ENCODE measurements around the gene CGB3.
"Not testable (repeated sequence)": the region's sequence is repeated elsewhere in the genome, so short reads cannot be mapped to it uniquely, and the experiment has no call there.

DNA sequence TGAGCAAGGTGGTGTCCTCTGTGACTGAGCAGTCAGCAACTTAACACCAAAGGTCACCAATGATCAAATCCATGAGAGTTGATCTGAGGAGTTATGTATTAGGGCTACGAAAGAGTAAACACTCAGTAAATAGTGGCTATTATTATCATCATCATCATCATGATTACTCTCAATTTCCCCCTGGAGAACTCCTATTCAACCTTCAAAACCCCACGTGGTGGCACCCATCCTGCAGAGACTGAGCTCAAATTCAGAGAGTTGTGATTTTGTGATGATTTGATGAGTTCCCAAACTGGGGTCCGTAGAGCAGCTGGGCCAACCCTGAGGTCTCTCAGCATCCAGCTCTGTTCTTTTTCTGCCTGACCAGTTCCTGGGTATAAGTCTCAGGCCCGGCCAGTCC, 25.7 kb upstream of the CGB3 start:
- TF ChIP-seq, protein P1, sequence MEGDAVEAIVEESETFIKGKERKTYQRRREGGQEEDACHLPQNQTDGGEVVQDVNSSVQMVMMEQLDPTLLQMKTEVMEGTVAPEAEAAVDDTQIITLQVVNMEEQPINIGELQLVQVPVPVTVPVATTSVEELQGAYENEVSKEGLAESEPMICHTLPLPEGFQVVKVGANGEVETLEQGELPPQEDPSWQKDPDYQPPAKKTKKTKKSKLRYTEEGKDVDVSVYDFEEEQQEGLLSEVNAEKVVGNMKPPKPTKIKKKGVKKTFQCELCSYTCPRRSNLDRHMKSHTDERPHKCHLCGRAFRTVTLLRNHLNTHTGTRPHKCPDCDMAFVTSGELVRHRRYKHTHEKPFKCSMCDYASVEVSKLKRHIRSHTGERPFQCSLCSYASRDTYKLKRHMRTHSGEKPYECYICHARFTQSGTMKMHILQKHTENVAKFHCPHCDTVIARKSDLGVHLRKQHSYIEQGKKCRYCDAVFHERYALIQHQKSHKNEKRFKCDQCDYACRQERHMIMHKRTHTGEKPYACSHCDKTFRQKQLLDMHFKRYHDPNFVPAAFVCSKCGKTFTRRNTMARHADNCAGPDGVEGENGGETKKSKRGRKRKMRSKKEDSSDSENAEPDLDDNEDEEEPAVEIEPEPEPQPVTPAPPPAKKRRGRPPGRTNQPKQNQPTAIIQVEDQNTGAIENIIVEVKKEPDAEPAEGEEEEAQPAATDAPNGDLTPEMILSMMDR (conservative IDR thresholded peaks at IDR 0.05 in 1 of 2, IDR thresholded peaks at IDR 0.05 in 1 of 2; ENCODE audit: low read depth in 1 of 2, low read length in 2 of 2): not testable (repeated sequence)
- TF ChIP-seq EZH2 (IDR thresholded peaks at IDR 0.05; ENCODE audit: low read length, missing control alignments): not testable (repeated sequence)
